Peyer's patch (tissue), 4 donors: Measurements from ENCODE around the gene NFIL3. TPM values are rescaled to one million over a fixed set of nuclear protein-coding genes. Genes with fewer than 3 reads are reported as not detected.

Experiments
- DNase-seq, 3 donors: peaks; one replicate each; pipeline ENCODE4 v3.0.0-alpha.2; 2017 to 2019
- H3K27ac ChIP-seq, 4 donors: fragments of 200-600 bp; sonication (generic); one replicate each; pipeline ENCODE4 v1.5.1; 2016 to 2019
- H3K27me3 ChIP-seq, 2 donors: fragments of 200-600 bp; sonication (generic); one replicate each; pipeline ENCODE4 v1.5.1; 2019
- H3K36me3 ChIP-seq, 3 donors: fragments of 200-600 bp; sonication (generic); one replicate each; pipeline ENCODE4 v1.5.1; 2016 to 2019
- H3K4me1 ChIP-seq, 4 donors: fragments of 200-600 bp; sonication (generic); one replicate each; pipeline ENCODE4 v1.5.1; 2016 to 2019
- H3K4me3 ChIP-seq, 4 donors: fragments of 200-600 bp; sonication (generic); 1 replicate in 3 of 4; 2 replicates in 1 of 4; pipeline ENCODE4 v1.5.1; 2016 to 2019; ENCODE audit warnings: mild to moderate bottlenecking in 1 of 4
- H3K9me3 ChIP-seq, 4 donors: fragments of 200-600 bp; sonication (generic); one replicate each; pipeline ENCODE4 v1.5.1; 2016 to 2019; ENCODE audit warnings: mild to moderate bottlenecking in 1 of 4
- POLR2A ChIP-seq, 2 donors: fragments of 450-650 bp; IDR thresholded peaks; one replicate each; pipeline ENCODE4 v1.5.1; 2017; ENCODE audit warnings: antibody characterized with exemption in 2 of 2, mild to moderate bottlenecking in 2 of 2, moderate library complexity in 2 of 2
- total RNA-seq, 4 donors: library from RNA; depleted of rRNA; stranded (reverse); fragments of >200 nt; gene quantifications; one replicate each; pipeline ENCODE4 v1.1.0, GENCODE V29; 2016
- TF ChIP-seq, protein P1 (sequence below), 6 experiments: fragments of 450-650 bp in 4 of 6; fragments of 200-600 bp in 2 of 6; sonication (generic) in 1 of 6; IDR thresholded peaks; one replicate each; pipeline ENCODE4 v1.5.1; 2017 to 2019; ENCODE audit warnings: antibody characterized with exemption in 6 of 6, mild to moderate bottlenecking in 3 of 6, moderate library complexity in 1 of 6

Gene NFIL3
- total RNA-seq, 4 donors from 2014 or later, result 14.0 to 31.4 (median 20.4) TPM

DNA sequence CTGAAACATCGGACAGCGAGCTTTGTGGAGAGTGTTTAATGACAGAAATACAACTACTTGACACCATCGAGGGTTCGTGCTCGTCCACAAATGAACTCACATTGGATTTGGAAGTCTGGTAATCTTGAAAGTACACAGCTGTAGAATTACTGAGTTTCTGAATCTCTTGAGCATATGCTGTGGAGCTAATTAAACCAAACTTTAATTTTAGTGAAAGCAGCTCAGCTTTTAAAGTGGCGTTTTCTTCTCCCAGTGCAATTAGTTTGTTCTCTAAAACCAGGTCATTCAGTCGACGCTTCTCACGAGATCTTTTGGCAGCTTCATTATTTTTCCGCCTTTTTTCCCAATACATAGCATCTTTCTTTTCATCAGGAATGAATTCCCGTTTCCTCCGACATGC lies 13.5 kb downstream of the NFIL3 start:
- TF ChIP-seq, protein P1, sequence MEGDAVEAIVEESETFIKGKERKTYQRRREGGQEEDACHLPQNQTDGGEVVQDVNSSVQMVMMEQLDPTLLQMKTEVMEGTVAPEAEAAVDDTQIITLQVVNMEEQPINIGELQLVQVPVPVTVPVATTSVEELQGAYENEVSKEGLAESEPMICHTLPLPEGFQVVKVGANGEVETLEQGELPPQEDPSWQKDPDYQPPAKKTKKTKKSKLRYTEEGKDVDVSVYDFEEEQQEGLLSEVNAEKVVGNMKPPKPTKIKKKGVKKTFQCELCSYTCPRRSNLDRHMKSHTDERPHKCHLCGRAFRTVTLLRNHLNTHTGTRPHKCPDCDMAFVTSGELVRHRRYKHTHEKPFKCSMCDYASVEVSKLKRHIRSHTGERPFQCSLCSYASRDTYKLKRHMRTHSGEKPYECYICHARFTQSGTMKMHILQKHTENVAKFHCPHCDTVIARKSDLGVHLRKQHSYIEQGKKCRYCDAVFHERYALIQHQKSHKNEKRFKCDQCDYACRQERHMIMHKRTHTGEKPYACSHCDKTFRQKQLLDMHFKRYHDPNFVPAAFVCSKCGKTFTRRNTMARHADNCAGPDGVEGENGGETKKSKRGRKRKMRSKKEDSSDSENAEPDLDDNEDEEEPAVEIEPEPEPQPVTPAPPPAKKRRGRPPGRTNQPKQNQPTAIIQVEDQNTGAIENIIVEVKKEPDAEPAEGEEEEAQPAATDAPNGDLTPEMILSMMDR (IDR thresholded peaks at IDR 0.05), result no peak
- no peak for TF ChIP-seq POLR2A (IDR thresholded peaks at IDR 0.05)

DNA sequence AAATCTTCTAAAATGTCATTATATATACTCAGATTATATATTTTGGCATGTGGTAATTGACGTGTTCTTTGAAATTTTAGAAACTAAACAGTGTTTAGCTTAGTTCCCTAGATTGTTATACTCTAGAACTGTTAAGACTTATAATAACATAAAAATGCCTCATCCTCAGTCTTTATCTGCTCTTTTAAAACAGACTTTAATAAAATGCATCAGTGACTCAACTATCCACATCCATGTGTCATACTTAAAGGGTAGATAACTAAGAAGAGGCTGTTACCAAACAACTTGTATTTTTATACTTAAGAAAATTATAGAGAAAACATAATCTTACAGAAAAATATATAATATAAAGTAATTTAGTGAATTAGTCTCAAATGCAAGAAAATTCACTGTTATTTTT lies 15.2 kb downstream of the NFIL3 start:
- H3K9me3 ChIP-seq, result no peaks in the 10 kb centered on the region
- H3K4me1 ChIP-seq, result peaks cover 0 to 6% (median 1%) of the 10 kb centered on the region in 4 donors
- H3K36me3 ChIP-seq, result peaks cover 0 to 44% (median 0%) of the 10 kb centered on the region in 3 donors
- no peak for TF ChIP-seq POLR2A (IDR thresholded peaks at IDR 0.05)
- TF ChIP-seq, protein P1 (IDR thresholded peaks at IDR 0.05), result no peak
- DNase-seq, result no peak
- H3K27me3 ChIP-seq, result no peaks in the 10 kb centered on the region
- H3K4me3 ChIP-seq, result no peak overlapping the region
- H3K27ac ChIP-seq, result no peak overlapping the region

More for the DNA sequence above, 13.5 kb downstream of the NFIL3 start:
- Histone ChIP-seq H3K36me3 (peaks cover 0 to 44% (median 0%) of the 10 kb centered on the region in 3 donors), H3K4me1 (peaks cover 0 to 6% (median 3%) of the 10 kb centered on the region in 4 donors), H3K4me3 (no peak overlapping the region), H3K9me3 (no peaks in the 10 kb centered on the region), H3K27ac (no peak overlapping the region), H3K27me3 (no peaks in the 10 kb centered on the region)
- no peak for DNase-seq

DNA sequence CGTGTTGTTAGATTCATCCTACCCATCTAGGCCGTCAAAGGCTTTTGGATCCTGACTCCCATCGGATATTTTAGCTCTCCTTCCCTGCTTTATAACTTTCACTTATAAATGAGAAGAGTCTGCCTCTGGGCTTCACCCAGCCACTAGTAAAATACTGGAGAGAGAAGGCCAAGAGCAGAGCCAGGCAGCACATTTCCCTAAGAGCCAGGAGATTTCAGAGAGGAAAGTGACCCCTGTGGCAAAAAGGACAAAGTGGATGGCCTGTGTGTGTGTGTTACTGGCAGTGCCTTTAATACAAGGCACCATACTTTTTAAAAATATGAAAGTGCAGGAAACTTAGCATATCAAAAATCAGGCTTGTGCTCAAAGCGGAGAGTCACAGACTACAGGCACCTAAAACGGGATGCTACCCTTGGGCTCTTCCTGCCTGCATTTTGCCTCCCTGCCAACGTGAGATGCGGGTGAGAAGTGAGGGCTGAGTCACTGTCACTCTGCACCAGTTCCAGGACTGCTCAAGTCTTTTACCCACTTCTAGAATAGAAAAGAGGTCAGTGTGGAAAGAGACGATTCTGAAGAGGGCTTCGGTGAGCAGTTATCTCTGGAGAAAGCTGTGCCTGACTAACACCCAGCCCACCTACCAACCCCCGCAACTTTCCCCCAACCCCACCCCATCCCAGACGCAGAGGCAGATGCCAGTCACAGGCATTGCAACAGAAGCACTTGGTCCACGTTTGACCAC lies 15.9 kb downstream of the NFIL3 start:
- H3K4me3 ChIP-seq, result no peak overlapping the region
- no peaks in the 10 kb centered on the region for H3K27me3 ChIP-seq
- peaks cover 0 to 44% (median 0%) of the 10 kb centered on the region in 3 donors for H3K36me3 ChIP-seq
- no peak for DNase-seq
- H3K9me3 ChIP-seq, result no peaks in the 10 kb centered on the region
- TF ChIP-seq, protein P1 (IDR thresholded peaks at IDR 0.05), result no peak
- TF ChIP-seq POLR2A (IDR thresholded peaks at IDR 0.05), result no peak
- peaks cover 0 to 6% (median 1%) of the 10 kb centered on the region in 4 donors for H3K4me1 ChIP-seq
- no peak overlapping the region for H3K27ac ChIP-seq

DNA sequence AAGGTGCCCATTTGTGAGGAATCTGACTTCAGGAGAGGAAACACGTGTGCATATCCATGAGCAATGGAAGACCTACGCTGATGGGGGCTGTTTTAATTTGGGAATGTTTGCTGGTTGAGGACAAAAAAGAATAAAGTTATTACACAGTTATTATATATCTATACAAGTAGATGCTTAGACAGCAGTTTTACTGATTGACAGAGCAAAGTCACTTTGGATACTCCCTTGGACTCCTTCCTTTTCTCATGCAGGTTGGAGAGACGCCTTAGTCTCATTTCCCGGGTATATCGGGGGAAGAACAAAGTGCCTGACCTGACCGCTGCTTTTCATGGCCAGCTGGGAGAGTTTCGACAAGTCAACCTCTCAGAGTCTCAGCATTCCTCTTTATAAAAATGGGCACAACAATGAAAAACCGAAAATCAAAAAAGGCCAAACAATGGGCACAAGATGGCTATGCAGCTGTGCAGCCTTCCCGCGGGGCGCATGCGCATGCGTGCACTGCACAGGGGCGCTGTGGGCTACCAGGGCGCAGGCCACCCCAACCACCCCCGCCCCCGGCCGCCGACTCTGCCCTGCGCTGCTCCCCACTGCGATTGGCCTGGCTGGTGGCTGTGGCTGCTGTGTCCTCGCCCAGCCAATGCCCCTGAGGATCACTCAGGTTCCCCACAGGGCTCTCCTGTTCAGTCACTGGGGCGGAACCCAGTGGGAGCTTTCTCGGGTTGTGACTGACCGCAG lies 18.1 kb downstream of the NFIL3 start:
- H3K4me3 ChIP-seq, result no peak overlapping the region
- no peak for DNase-seq
- H3K27me3 ChIP-seq, result no peaks in the 10 kb centered on the region
- H3K27ac ChIP-seq, result no peak overlapping the region
- H3K9me3 ChIP-seq, result no peaks in the 10 kb centered on the region
- H3K36me3 ChIP-seq, result peaks cover 0 to 41% (median 0%) of the 10 kb centered on the region in 3 donors
- TF ChIP-seq POLR2A (IDR thresholded peaks at IDR 0.05), result no peak
- TF ChIP-seq, protein P1 (IDR thresholded peaks at IDR 0.05), result no peak
- H3K4me1 ChIP-seq, result no peaks in the 10 kb centered on the region

DNA sequence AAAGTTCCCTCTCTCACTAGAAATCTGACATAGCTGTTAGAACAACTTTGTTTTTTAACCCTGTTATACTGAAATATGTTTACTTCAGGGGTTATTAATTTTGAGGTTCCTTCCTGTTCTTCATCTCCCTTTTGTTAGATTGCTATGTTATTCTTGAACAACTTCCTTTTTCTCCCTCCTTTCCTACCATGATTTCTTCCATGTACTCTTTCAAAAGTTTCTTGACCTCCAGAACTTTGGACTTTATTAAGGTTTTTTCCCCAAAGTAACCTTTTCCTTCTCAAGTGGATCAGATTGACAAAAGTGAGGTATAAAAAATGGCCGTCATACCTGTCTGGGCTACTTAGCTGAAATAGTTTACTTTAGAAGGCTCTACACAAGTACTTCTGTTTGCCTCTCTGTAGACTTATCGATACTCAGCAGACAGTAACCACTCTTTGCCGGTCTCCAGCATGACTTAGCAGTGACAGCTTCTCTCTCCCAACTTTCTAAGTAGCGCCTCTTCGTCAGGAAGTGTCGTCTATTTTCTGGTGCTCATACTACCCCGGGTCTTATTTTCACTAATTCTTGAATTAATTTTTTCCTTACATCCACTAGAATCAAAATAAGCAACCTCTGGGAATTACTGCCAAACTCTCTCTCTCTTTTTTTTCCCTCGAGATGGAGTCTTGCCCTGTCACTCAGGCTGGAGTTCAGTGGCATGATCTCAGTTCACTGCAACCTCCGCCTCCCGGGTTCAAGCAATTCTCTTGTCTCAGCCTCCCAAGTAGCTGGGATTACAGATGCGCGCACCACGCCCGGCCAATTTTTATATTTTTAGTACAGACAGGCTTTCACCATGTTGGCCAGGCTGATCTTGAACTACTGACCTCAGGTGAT lies 19.7 kb downstream of the NFIL3 start:
- no peaks in the 10 kb centered on the region for H3K27me3 ChIP-seq
- no peaks in the 10 kb centered on the region for H3K9me3 ChIP-seq
- TF ChIP-seq, protein P1 (IDR thresholded peaks at IDR 0.05), result no peak
- no peak for TF ChIP-seq POLR2A (IDR thresholded peaks at IDR 0.05)
- no peak for DNase-seq
- H3K36me3 ChIP-seq, result peaks cover 0 to 25% (median 0%) of the 10 kb centered on the region in 3 donors
- no peaks in the 10 kb centered on the region for H3K4me1 ChIP-seq
- no peak overlapping the region for H3K4me3 ChIP-seq
- H3K27ac ChIP-seq, result no peak overlapping the region
